Measurements from ENCODE around the gene STEAP2. TPM values are rescaled to one million over a fixed set of nuclear protein-coding genes. Genes with fewer than 3 reads are reported as not detected.
"Not testable (repeated sequence)": the region's sequence is repeated elsewhere in the genome, so short reads cannot be mapped to it uniquely, and the experiment has no call there.

Gene STEAP2
- total RNA-seq, 4 donors from 2014 or later: 2.9 to 13.2 (median 3.9) TPM

DNA sequence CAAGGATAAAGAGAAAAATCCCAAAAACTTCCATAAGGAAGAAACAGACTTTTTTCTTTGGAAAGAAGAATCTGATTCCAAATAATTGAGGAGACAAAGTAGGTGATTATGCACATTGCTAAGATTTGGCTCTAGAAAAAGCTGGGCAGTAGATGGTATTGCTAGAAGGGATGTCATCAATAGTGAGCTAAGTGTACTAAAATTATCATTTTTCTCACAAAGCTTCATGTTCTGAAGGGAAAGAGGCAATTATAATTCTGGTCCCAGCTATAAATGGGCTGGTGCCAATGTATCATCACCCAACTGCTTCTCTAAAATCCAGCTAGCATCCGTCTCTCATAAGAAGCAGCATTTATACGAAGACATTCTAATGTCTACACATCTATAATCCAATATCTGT is 33.4 kb upstream of the STEAP2 start:
- H3K27ac ChIP-seq: no peak overlapping the region
- no peaks in the 10 kb centered on the region for H3K36me3 ChIP-seq
- H3K9me3 ChIP-seq: no peaks in the 10 kb centered on the region
- no peaks in the 10 kb centered on the region for H3K27me3 ChIP-seq
- WGBS: 98% methylated on average over 2 of the region's 2 CpGs
- DNase-seq (ENCODE audit: low spot score in 2 of 2): no peak
- H3K4me3 ChIP-seq: no peak overlapping the region
- H3K4me1 ChIP-seq: no peaks in the 10 kb centered on the region
- TF ChIP-seq POLR2A (IDR thresholded peaks at IDR 0.05) (no peak), POLR2AphosphoS5 (IDR thresholded peaks at IDR 0.05) (no peak), EP300 (IDR thresholded peaks at IDR 0.05) (no peak)
- TF ChIP-seq, protein P1, sequence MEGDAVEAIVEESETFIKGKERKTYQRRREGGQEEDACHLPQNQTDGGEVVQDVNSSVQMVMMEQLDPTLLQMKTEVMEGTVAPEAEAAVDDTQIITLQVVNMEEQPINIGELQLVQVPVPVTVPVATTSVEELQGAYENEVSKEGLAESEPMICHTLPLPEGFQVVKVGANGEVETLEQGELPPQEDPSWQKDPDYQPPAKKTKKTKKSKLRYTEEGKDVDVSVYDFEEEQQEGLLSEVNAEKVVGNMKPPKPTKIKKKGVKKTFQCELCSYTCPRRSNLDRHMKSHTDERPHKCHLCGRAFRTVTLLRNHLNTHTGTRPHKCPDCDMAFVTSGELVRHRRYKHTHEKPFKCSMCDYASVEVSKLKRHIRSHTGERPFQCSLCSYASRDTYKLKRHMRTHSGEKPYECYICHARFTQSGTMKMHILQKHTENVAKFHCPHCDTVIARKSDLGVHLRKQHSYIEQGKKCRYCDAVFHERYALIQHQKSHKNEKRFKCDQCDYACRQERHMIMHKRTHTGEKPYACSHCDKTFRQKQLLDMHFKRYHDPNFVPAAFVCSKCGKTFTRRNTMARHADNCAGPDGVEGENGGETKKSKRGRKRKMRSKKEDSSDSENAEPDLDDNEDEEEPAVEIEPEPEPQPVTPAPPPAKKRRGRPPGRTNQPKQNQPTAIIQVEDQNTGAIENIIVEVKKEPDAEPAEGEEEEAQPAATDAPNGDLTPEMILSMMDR (IDR thresholded peaks at IDR 0.05): no peak

- Histone ChIP-seq H3K27ac (no peak overlapping the region), H3K27me3 (no peaks in the 10 kb centered on the region), H3K4me3 (no peak overlapping the region), H3K36me3 (no peaks in the 10 kb centered on the region), H3K4me1 (no peaks in the 10 kb centered on the region), H3K9me3 (no peaks in the 10 kb centered on the region)
- TF ChIP-seq POLR2AphosphoS5 (IDR thresholded peaks at IDR 0.05) (no peak), POLR2A (IDR thresholded peaks at IDR 0.05) (no peak), EP300 (IDR thresholded peaks at IDR 0.05) (no peak)
- TF ChIP-seq, protein P1 (IDR thresholded peaks at IDR 0.05): no peak
- 87% methylated on average over 6 of the region's 6 CpGs for WGBS
- no peak for DNase-seq (ENCODE audit: low spot score in 2 of 2)
Observed at GRCh38 chr7:90178679-90179278, 32.8 kb upstream of the STEAP2 start.

- no peaks in the 10 kb centered on the region for H3K4me1 ChIP-seq
- no peaks in the 10 kb centered on the region for H3K36me3 ChIP-seq
- WGBS: 55% methylated on average over 1 of the region's 1 CpG
- TF ChIP-seq POLR2AphosphoS5 (IDR thresholded peaks at IDR 0.05): no peak
- TF ChIP-seq EP300 (IDR thresholded peaks at IDR 0.05): no peak
- TF ChIP-seq, protein P1 (IDR thresholded peaks at IDR 0.05): no peak
- no peak for TF ChIP-seq POLR2A (IDR thresholded peaks at IDR 0.05)
- DNase-seq (ENCODE audit: low spot score in 2 of 2): no peak
- H3K27ac ChIP-seq: no peak overlapping the region
- no peaks in the 10 kb centered on the region for H3K27me3 ChIP-seq
- no peak overlapping the region for H3K4me3 ChIP-seq
- H3K9me3 ChIP-seq: no peaks in the 10 kb centered on the region
Observed at GRCh38 chr7:90180011-90180585, 31.4 kb upstream of the STEAP2 start.

- H3K4me3 ChIP-seq: no peak overlapping the region
- no peak overlapping the region for H3K27ac ChIP-seq
- no peaks in the 10 kb centered on the region for H3K36me3 ChIP-seq
- H3K27me3 ChIP-seq: no peaks in the 10 kb centered on the region
- no peak for DNase-seq (ENCODE audit: low spot score in 2 of 2)
- H3K9me3 ChIP-seq: no peaks in the 10 kb centered on the region
- H3K4me1 ChIP-seq: no peaks in the 10 kb centered on the region
- TF ChIP-seq EP300 (IDR thresholded peaks at IDR 0.05) (no peak), POLR2AphosphoS5 (IDR thresholded peaks at IDR 0.05) (no peak), POLR2A (IDR thresholded peaks at IDR 0.05) (no peak)
- TF ChIP-seq, protein P1 (IDR thresholded peaks at IDR 0.05): no peak
Observed at GRCh38 chr7:90180649-90181048, 30.9 kb upstream of the STEAP2 start.

- no peaks in the 10 kb centered on the region for H3K36me3 ChIP-seq
- TF ChIP-seq POLR2A (IDR thresholded peaks at IDR 0.05): no peak
- no peak overlapping the region for H3K27ac ChIP-seq
- H3K4me1 ChIP-seq: no peaks in the 10 kb centered on the region
- no peaks in the 10 kb centered on the region for H3K9me3 ChIP-seq
- no peaks in the 10 kb centered on the region for H3K27me3 ChIP-seq
- no peak for DNase-seq (ENCODE audit: low spot score in 2 of 2)
- no peak overlapping the region for H3K4me3 ChIP-seq
Observed at GRCh38 chr7:90181485-90181884, 30.1 kb upstream of the STEAP2 start.

- H3K4me3 ChIP-seq; H3K27ac ChIP-seq; DNase-seq (ENCODE audit: low spot score in 2 of 2); H3K27me3 ChIP-seq; H3K36me3 ChIP-seq; H3K9me3 ChIP-seq; H3K4me1 ChIP-seq: not testable (repeated sequence)
- 70% methylated on average over 4 of the region's 4 CpGs for WGBS
Observed at GRCh38 chr7:90186290-90186689, 25.2 kb upstream of the STEAP2 start.

All from suprapubic skin (tissue), 4 donors.